HepG2 (cell line): Measurements from ENCODE around the gene FOLR1. TPM values are rescaled to one million over a fixed set of nuclear protein-coding genes. Genes with fewer than 3 reads are reported as not detected.
A peak's percentile ranks its signal among the peaks of the same experiment; 100 is the strongest.

Source experiments
- ATAC-seq: fragments of 200-7000 bp; cut with Tn5 transposase; 3 replicates; pipeline ENCODE4 v1.9.1; 2020; ENCODE audit warnings: mild to moderate bottlenecking, moderate library complexity
- BruUV-seq: library from RNA; stranded (reverse); fragments of 400-500 nt; replicated peaks from 2 replicates; lab custom pipeline; 2021; lab: Mats Ljungman, UMichigan
- CTCF ChIA-PET: fragments of 300-600 bp; formaldehyde crosslinking; extraction: SDS; loops from one replicate; lab custom pipeline; 2021; ENCODE audit warnings: low total read pairs, inconsistent platforms, low intra/inter-chr PET ratio; lab: Yijun Ruan, JAX
- POLR2A ChIA-PET: fragments of 350-600 bp; sonication (Branson Sonifier 250); formaldehyde crosslinking; loops from one replicate; lab custom pipeline; 2020; ENCODE audit warnings: antibody characterized with exemption, inconsistent platforms; lab: Yijun Ruan, JAX
- DNase-seq: peaks from one replicate; pipeline ENCODE4 v3.0.0-alpha.2; 2015; ENCODE audit warnings: low spot score
- FAIRE-seq: peaks from 3 replicates; lab custom pipeline; 2011; peaks lifted over from hg19 to GRCh38; lab: Jason Lieb, UNC
- H2AFZ ChIP-seq: one replicate; pipeline ENCODE4 v1.6.1; 2011; ENCODE audit warnings: low read length, inconsistent platforms
- H3K27ac ChIP-seq: fragments of 300-600 bp; 3 replicates; pipeline ENCODE4 v1.8.0; 2011; ENCODE audit warnings: mixed run types, mild to moderate bottlenecking, mixed read lengths, low read length, inconsistent platforms; ENCODE audit not compliant: insufficient read depth; ENCODE audit errors: extremely low read length
- H3K27me3 ChIP-seq, 2 experiments: fragments of 200-600 bp in 1 of 2; 2 replicates in 1 of 2; 3 replicates in 1 of 2; pipeline versions ENCODE4 v1.6.0 to v1.8.0; 2011; ENCODE audit warnings: low read length in 2 of 2, mild to moderate bottlenecking in 2 of 2, moderate library complexity in 2 of 2, inconsistent platforms in 1 of 2; ENCODE audit not compliant: insufficient read depth in 2 of 2, control insufficient read depth in 1 of 2
- H3K36me3 ChIP-seq, 2 experiments: fragments of 200-600 bp in 1 of 2; replicated peaks in 1 of 2; 2 replicates in 1 of 2; 3 replicates in 1 of 2; pipeline versions ENCODE4 v1.5.1 to v1.8.0; 2011; ENCODE audit warnings: low read length in 2 of 2, inconsistent platforms in 1 of 2; ENCODE audit not compliant: insufficient read depth in 2 of 2, control insufficient read depth in 1 of 2
- H3K4me1 ChIP-seq: 2 replicates; pipeline ENCODE4 v1.5.1; 2012; ENCODE audit warnings: low read length, inconsistent platforms; ENCODE audit not compliant: insufficient read depth
- H3K4me2 ChIP-seq: 2 replicates; pipeline ENCODE4 v1.6.0; 2011; ENCODE audit warnings: low read depth, low read length, inconsistent platforms
- H3K4me3 ChIP-seq, 3 experiments: fragments of 200-600 bp in 1 of 3; sonication (generic), shearing (Covaris generic) in 1 of 3; replicated peaks in 1 of 3; 2 replicates each; pipeline ENCODE4 v1.5.1; 2011 to 2016; ENCODE audit warnings: low read length in 3 of 3, inconsistent platforms in 2 of 3, low read depth in 2 of 3, mild to moderate bottlenecking in 2 of 3, control low read depth in 1 of 3, mixed read lengths in 1 of 3; ENCODE audit not compliant: insufficient read depth in 1 of 3
- H3K79me2 ChIP-seq: one replicate; pipeline ENCODE4 v1.6.1; 2011; ENCODE audit warnings: low read length, inconsistent platforms; ENCODE audit not compliant: insufficient read depth
- H3K9ac ChIP-seq: 2 replicates; pipeline ENCODE4 v1.6.0; 2011; ENCODE audit warnings: mild to moderate bottlenecking, low read depth, low read length, inconsistent platforms; ENCODE audit not compliant: insufficient read depth
- H3K9me3 ChIP-seq: 2 replicates; pipeline ENCODE4 v1.5.1; 2012; ENCODE audit warnings: mild to moderate bottlenecking, low read length
- H4K20me1 ChIP-seq: 2 replicates; pipeline ENCODE4 v1.6.0; 2011; ENCODE audit warnings: inconsistent platforms, mild to moderate bottlenecking, low read length, moderate library complexity; ENCODE audit not compliant: insufficient read depth
- EP300 ChIP-seq, 3 experiments: sonication (generic) in 1 of 3; formaldehyde crosslinking in 1 of 3; IDR thresholded peaks; 2 replicates each; pipeline versions ENCODE4 v1.5.1 to v1.6.1; 2011 to 2020; ENCODE audit warnings: low read depth in 2 of 3, low read length in 2 of 3, borderline replicate concordance in 1 of 3, improper control_type of control experiment in 1 of 3, mild to moderate bottlenecking in 1 of 3, missing genetic modification reagents in 1 of 3, moderate library complexity in 1 of 3
- FOXO1 ChIP-seq: sonication (generic); formaldehyde crosslinking; IDR thresholded peaks from 2 replicates; pipeline ENCODE4 v1.4.0; 2020; ENCODE audit warnings: missing genetic modification reagents
- JARID2 ChIP-seq: sonication (generic); formaldehyde crosslinking; IDR thresholded peaks from 2 replicates; pipeline ENCODE4 v1.8.1; 2023; ENCODE audit warnings: missing genetic modification reagents, inconsistent platforms; ENCODE audit not compliant: insufficient replicate concordance
- KDM2A ChIP-seq: sonication (generic); formaldehyde crosslinking; IDR thresholded peaks from 2 replicates; pipeline ENCODE4 v1.4.0; 2020; ENCODE audit warnings: low read depth, missing genetic modification reagents, borderline replicate concordance
- MEIS1 ChIP-seq: sonication (generic); formaldehyde crosslinking; IDR thresholded peaks from 2 replicates; pipeline ENCODE4 v1.9.0; 2021; ENCODE audit warnings: mild to moderate bottlenecking, missing genetic modification reagents, moderate library complexity, borderline replicate concordance
- NCOR1 ChIP-seq: fragments of 200-600 bp; sonication (generic); IDR thresholded peaks from 2 replicates; pipeline ENCODE4 v1.7.0; 2017; ENCODE audit warnings: antibody characterized with exemption, low read length, borderline replicate concordance
- NFIC ChIP-seq: IDR thresholded peaks from 2 replicates; pipeline ENCODE4 v1.6.1; 2012; ENCODE audit warnings: mild to moderate bottlenecking, low read length, inconsistent platforms
- NR2F2 ChIP-seq: IDR thresholded peaks from 2 replicates; pipeline ENCODE4 v1.6.1; 2012; ENCODE audit warnings: low read depth, inconsistent platforms, borderline replicate concordance
- SMARCC2 ChIP-seq: fragments of 450-650 bp; IDR thresholded peaks from 2 replicates; pipeline ENCODE4 v1.6.1; 2017; ENCODE audit warnings: antibody characterized with exemption, mild to moderate bottlenecking
- SNAI1 ChIP-seq: sonication (generic); formaldehyde crosslinking; IDR thresholded peaks from 2 replicates; pipeline ENCODE4 v1.5.0; 2020; ENCODE audit warnings: mild to moderate bottlenecking, missing genetic modification reagents, borderline replicate concordance
- SP1 ChIP-seq, 2 experiments: fragments of 450-650 bp in 1 of 2; sonication (generic) in 1 of 2; formaldehyde crosslinking in 1 of 2; IDR thresholded peaks; 2 replicates each; pipeline versions ENCODE4 v1.4.0 to v1.6.1; 2016 to 2020; ENCODE audit warnings: missing genetic modification reagents in 1 of 2
- ZFY ChIP-seq: sonication (generic); formaldehyde crosslinking; IDR thresholded peaks from 2 replicates; pipeline ENCODE4 v1.4.0; 2020; ENCODE audit warnings: missing genetic modification reagents
- ZNF33B ChIP-seq: sonication (generic); formaldehyde crosslinking; IDR thresholded peaks from 2 replicates; pipeline ENCODE4 v1.5.1; 2020; ENCODE audit warnings: mild to moderate bottlenecking, missing genetic modification reagents
- ZNF34 ChIP-seq: sonication (generic); formaldehyde crosslinking; IDR thresholded peaks from 2 replicates; pipeline ENCODE4 v1.4.0; 2020; ENCODE audit warnings: mild to moderate bottlenecking, missing genetic modification reagents, borderline replicate concordance
- ZNF605 ChIP-seq: sonication (generic); formaldehyde crosslinking; IDR thresholded peaks from 2 replicates; pipeline ENCODE4 v1.8.0; 2022; ENCODE audit warnings: mild to moderate bottlenecking, missing genetic modification reagents
- ZNF761 ChIP-seq: sonication (generic); formaldehyde crosslinking; conservative IDR thresholded peaks from 2 replicates; pipeline ENCODE4 v1.4.0; 2020; ENCODE audit warnings: mild to moderate bottlenecking, missing genetic modification reagents
- WGBS: methylation state at CpG from one replicate; pipeline ENCODE4 v1.1.6; 2017; ENCODE audit warnings: low lambda C conversion rate; 5-methylcytosine and 5-hydroxymethylcytosine counted together
- in situ Hi-C: cut with HindIII; loops from 2 replicates; pipeline ENCODE4 v1.10.0; 2017; ENCODE audit warnings: low pct_unique_long_range_greater_than_20kb; ENCODE audit not compliant: extremely low pct_ligation_motif_present
- intact Hi-C: fragments of 100-400 bp; cut with micrococcal nuclease; formaldehyde crosslinking; loops from one replicate; pipeline ENCODE4 v1.10.0; 2022; ENCODE audit not compliant: unreplicated experiment
- polyA plus RNA-seq, 8 experiments: library from polyadenylated mRNA; depleted of rRNA in 3 of 8; stranded (reverse) in 7 of 8; unstranded in 1 of 8; fragments of >200 nt; fragmentation: Illumina TruSeq in 4 of 8; extraction: Trizol in 4 of 8; gene quantifications; 2 replicates each; pipeline versions ENCODE4 v1.2.1 to v1.2.3, GENCODE V29; 2011 to 2016; ENCODE audit warnings: low read depth in 4 of 8, missing spikeins in 1 of 8, mixed read lengths in 1 of 8; ENCODE audit not compliant: insufficient read depth in 1 of 8
- total RNA-seq, 5 experiments: library from RNA; depleted of rRNA; stranded (reverse); fragments of >200 nt; fragmentation: Illumina TruSeq; extraction: Trizol; gene quantifications; 2 replicates each; pipeline ENCODE4 v1.2.3, GENCODE V29; 2016; ENCODE audit warnings: low read depth in 1 of 5
- TF ChIP-seq, protein P1 (sequence below): sonication (generic); formaldehyde crosslinking; IDR thresholded peaks from 2 replicates; pipeline ENCODE4 v1.8.0; 2022; ENCODE audit warnings: mild to moderate bottlenecking, missing genetic modification reagents; ENCODE audit not compliant: insufficient replicate concordance
- TF ChIP-seq, protein P2 (sequence below): IDR thresholded peaks from 2 replicates; pipeline ENCODE4 v1.6.1; 2018; ENCODE audit warnings: missing genetic modification reagents, mild to moderate bottlenecking, missing compliant biosample characterization

Gene FOLR1
- total and polyA plus RNA-seq, 2 of the 13 experiments (the other 11 are each of a cell fraction or from before 2014, with no cell fraction given) = 0.20 TPM; not detected in 1

DNA sequence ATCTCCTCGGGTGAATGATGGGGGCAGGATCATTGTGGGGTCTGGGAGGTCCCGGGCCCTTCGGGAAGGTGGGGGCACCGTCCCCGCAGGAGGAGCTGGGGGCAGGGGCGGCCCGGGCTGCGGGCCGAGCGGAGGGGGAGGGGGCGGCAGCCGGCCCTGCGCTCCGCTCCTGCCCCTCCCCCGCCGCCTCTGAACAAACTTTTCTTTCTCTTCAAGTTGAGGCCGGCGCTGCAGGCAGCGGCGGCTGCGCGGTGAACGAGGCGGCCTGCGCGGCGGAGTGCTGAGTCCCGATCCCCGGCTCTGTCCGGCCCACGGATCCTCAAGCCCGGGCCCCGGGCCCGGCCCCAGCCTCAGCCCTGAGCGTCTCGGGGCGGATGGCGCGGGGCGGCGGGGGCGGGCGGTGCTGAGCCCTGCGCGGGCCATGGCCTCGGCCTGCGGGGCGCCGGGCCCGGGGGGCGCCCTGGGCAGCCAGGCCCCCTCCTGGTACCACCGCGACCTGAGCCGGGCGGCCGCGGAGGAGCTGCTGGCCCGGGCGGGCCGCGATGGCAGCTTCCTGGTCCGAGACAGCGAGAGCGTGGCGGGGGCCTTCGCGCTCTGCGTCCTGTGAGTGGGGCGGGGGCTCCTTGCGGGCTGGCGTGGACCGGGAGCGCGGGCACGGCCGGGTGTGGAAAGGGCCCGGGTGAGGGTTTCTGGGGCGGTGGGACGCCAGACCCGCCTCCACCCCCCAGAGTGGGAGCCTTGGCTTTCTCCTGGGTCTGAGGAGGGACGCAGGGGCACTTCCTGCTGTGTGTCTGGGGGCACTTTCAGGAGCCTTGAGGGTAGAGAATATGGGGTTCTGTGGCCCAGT is 32.8 kb downstream of the FOLR1 start, which contains the start of gene INPPL1 (continued):
- peak; percentile 78 for TF ChIP-seq ZFY (CRISPR knock-in tag)

DNA sequence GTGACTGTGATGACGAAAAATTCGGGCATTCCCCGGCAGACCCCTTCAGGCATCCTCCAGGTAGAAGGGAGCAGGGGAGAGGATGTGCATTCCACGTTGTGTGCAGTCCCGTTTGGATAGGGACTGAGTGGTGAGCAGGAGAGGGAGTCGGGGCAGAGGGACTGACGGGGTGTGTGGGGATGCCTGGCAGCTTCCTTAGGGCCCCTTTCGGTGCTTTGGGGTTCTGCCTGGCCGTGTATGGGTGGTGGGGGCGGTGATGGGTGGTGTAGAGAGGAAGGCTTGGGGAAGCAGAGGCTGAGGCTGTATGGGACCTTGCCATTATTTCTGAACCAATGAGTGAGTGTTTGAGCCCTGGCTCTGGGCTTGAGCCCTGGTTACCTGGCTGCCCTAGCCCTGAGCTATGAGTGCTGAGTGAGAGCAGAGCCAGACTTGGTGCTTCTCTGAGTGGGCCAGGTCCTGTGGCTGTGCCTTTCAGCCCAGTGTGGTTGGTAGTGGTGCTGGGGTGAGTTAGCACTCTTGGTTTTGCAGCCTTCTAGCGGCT is 33.5 kb downstream of the FOLR1 start:
- in situ Hi-C loops = no loop called here
- H3K36me3 ChIP-seq = peaks cover 5 to 13% of the 10 kb centered on the region in 2 experiments; a peak in 4 of 5 replicates
- H4K20me1 ChIP-seq = no peaks in the 10 kb centered on the region
- DNase-seq (no peak), FAIRE-seq (no peak), ATAC-seq (peak; percentile 9)
- ChIA-PET POLR2A (interaction anchor here (1.1 kb wide), 1 partner anchor 11 kb away, joined by 4 read pairs; no protein-coding TSS in a partner anchor), CTCF (no interaction called here)
- intact Hi-C loops = loop anchor here (2.0 kb wide), 1 partner anchor 13 kb away; no protein-coding TSS in a partner anchor
- H3K4me2 ChIP-seq = peak overlapping the region; percentile 93
- peaks cover 35% of the 10 kb centered on the region for H3K4me1 ChIP-seq
- H3K79me2 ChIP-seq = peaks cover 7% of the 10 kb centered on the region
- peak overlapping the region; percentile 83 to 90 (median 85) for H3K4me3 ChIP-seq
- no peak overlapping the region for H3K27ac ChIP-seq
- no peaks in the 10 kb centered on the region for H3K9me3 ChIP-seq
- H2AFZ ChIP-seq = no peak overlapping the region
- WGBS = 6% methylated on average over 10 of the region's 11 CpGs
- H3K9ac ChIP-seq = peak overlapping the region; percentile 82
- no TSS peak for BruUV-seq
- peaks cover 0 to 5% of the 10 kb centered on the region in 2 experiments; a peak in 1 of 5 replicates for H3K27me3 ChIP-seq
- TF ChIP-seq ZNF605 (0 out of 2 replicates have a peak, but pooled peaks have one; percentile 18), MEIS1 (CRISPR knock-in tag) (no peak), ZNF761 (no peak), ZNF34 (CRISPR knock-in tag) (no peak), JARID2 (CRISPR knock-in tag) (no peak), NR2F2 (no peak), SNAI1 (CRISPR knock-in tag) (no peak), SMARCC2 (no peak), FOXO1 (CRISPR knock-in tag) (no peak), KDM2A (peak; percentile 19; the same call in 1 of the 2 replicates), SP1 (IDR thresholded peaks at IDR 0.05) (no peak), SP1 (CRISPR knock-in tag; IDR thresholded peaks at IDR 0.05) (no peak), NFIC (no peak), EP300 (IDR thresholded peaks at IDR 0.05; ENCODE audit: low read depth in 2 of 2, low read length in 2 of 2) (no peak), EP300 (CRISPR knock-in tag; IDR thresholded peaks at IDR 0.05; ENCODE audit: borderline replicate concordance) (no peak), NCOR1 (no peak), ZNF33B (CRISPR knock-in tag) (no peak)
- TF ChIP-seq, protein P1, sequence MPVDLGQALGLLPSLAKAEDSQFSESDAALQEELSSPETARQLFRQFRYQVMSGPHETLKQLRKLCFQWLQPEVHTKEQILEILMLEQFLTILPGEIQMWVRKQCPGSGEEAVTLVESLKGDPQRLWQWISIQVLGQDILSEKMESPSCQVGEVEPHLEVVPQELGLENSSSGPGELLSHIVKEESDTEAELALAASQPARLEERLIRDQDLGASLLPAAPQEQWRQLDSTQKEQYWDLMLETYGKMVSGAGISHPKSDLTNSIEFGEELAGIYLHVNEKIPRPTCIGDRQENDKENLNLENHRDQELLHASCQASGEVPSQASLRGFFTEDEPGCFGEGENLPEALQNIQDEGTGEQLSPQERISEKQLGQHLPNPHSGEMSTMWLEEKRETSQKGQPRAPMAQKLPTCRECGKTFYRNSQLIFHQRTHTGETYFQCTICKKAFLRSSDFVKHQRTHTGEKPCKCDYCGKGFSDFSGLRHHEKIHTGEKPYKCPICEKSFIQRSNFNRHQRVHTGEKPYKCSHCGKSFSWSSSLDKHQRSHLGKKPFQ (CRISPR knock-in tag) = no peak
- TF ChIP-seq, protein P2, sequence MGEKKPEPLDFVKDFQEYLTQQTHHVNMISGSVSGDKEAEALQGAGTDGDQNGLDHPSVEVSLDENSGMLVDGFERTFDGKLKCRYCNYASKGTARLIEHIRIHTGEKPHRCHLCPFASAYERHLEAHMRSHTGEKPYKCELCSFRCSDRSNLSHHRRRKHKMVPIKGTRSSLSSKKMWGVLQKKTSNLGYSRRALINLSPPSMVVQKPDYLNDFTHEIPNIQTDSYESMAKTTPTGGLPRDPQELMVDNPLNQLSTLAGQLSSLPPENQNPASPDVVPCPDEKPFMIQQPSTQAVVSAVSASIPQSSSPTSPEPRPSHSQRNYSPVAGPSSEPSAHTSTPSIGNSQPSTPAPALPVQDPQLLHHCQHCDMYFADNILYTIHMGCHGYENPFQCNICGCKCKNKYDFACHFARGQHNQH (CRISPR knock-in tag) = no peak
